ENCODE results near the gene RGS7BP.

RGS7BP gene

DNA sequence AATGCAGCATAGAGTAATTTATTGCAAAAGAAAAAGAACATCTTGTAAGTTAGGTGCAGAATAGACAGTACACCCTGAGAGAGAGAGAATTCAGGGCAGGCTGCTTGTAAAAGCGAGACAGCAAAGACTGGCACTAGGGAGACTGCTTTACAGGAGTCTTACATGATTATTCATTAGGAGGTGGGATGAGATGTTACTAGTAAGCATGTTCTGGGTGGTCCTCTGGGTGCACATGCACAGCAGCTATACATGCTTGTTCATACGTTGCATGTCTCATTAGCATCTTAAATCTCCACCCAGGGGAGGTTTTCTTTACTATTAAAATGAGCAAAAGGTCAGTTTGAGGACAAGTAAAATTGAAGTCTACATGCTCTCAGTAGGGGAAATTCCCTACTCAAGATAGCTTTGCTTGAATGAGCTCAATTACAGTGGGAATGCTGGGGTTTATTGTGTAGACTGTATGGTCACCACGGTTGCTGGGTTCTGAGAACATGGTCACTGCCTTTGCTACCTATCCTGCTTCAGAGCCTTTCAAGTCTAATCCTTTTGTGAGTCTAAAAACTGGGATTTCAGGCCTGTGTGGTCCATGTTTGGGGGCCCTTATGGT lies 60.6 kb downstream of the RGS7BP start:
- no peaks in the 10 kb centered on the region for H3K4me1 ChIP-seq (ENCODE audit: control insufficient read depth, insufficient read depth, low read length)
- no peak overlapping the region for H3K9ac ChIP-seq (ENCODE audit: low read depth, low read length)
- no peak overlapping the region for H3K4me3 ChIP-seq (ENCODE audit: low read length)
- H3K9me3 ChIP-seq (replicated peaks; ENCODE audit: low read length): no peaks in the 10 kb centered on the region
- H3K4me2 ChIP-seq (ENCODE audit: low read length): no peak overlapping the region
- peaks cover 9% of the 10 kb centered on the region for H3K27me3 ChIP-seq (ENCODE audit: control insufficient read depth, insufficient read depth, low read length)
- no peaks in the 10 kb centered on the region for H3K36me3 ChIP-seq (ENCODE audit: insufficient read depth, low read length)

DNA sequence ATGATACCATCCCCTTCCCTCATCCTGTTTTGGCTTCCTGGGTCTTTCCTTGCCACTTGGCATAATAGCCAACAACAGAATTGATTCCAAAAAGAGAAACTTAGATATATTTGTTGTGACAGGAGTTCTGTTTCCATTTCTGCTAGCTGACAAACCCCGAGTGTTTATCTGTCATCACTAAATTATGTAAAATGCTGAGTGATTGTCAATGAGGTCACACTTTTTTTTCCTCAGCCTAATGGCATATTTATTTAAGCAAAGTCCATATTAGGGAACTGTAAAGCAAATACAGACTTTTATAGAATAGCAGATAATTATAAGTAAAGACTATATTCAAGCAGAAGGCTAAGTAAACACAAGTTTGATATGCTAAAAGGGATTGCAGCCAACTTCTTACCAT lies 64.0 kb downstream of the RGS7BP start:
- H3K27me3 ChIP-seq (ENCODE audit: control insufficient read depth, insufficient read depth, low read length): no peaks in the 10 kb centered on the region
- H3K4me1 ChIP-seq (ENCODE audit: control insufficient read depth, insufficient read depth, low read length): no peaks in the 10 kb centered on the region
- H3K9me3 ChIP-seq (replicated peaks; ENCODE audit: low read length): no peaks in the 10 kb centered on the region
- no peak overlapping the region for H3K4me3 ChIP-seq (ENCODE audit: low read length)
- no peaks in the 10 kb centered on the region for H3K36me3 ChIP-seq (ENCODE audit: insufficient read depth, low read length)
- H3K9ac ChIP-seq (ENCODE audit: low read depth, low read length): no peak overlapping the region
- H3K4me2 ChIP-seq (ENCODE audit: low read length): no peak overlapping the region

DNA sequence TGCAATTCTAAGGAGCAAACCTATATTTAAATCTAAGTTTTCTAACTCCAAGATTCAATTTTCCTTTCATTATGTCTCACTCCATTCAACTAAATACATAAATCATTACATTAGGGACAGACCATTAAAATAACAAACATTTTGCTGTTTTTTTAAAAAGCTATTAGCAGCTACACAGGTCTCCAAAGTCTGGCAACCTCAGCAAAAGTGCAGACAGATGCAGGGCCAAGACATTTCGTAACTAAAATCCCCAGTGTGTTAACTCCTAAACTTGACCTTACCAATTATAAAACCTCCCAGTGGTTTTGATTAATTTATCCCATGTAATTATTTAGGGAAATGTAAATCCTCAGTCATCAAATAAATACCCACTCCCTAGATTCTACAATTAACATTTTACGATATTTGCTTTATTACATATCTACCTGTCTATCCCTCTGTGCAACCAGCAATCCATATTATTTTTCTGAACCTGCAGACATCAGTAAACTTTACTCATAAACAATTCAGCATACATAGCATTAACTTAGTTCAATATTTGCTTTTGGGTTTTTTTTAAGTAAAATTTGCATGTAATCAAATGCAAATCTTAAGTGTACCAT lies 64.7 kb downstream of the RGS7BP start:
- H3K4me2 ChIP-seq (ENCODE audit: low read length): no peak overlapping the region
- H3K27me3 ChIP-seq (ENCODE audit: control insufficient read depth, insufficient read depth, low read length): no peaks in the 10 kb centered on the region
- H3K36me3 ChIP-seq (ENCODE audit: insufficient read depth, low read length): no peaks in the 10 kb centered on the region
- no peak overlapping the region for H3K4me3 ChIP-seq (ENCODE audit: low read length)
- no peak overlapping the region for H3K9ac ChIP-seq (ENCODE audit: low read depth, low read length)
- H3K4me1 ChIP-seq (ENCODE audit: control insufficient read depth, insufficient read depth, low read length): no peaks in the 10 kb centered on the region
- no peaks in the 10 kb centered on the region for H3K9me3 ChIP-seq (replicated peaks; ENCODE audit: low read length)

DNA sequence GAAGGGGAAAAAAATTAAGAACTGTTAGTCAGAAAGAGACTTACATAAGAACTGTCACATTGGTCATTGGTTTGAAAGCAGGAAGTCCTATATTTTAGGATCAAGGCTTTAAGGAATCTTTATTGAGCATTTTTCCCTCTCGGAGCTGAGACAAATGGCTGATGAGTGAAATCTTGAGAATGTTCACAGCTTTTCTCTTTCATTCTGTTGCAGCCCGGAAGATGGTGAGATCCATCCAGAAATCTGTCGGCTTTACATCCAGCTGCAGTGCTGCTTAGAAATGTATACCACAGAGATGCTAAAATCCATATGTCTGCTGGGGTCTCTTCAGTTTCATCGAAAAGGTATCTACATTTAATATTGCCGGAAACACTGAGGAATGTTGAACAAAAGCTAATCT lies 69.7 kb downstream of the RGS7BP start:
- Histone ChIP-seq H3K4me2 (ENCODE audit: low read length) (no peak overlapping the region), H3K9ac (ENCODE audit: low read depth, low read length) (no peak overlapping the region), H3K4me1 (ENCODE audit: control insufficient read depth, insufficient read depth, low read length) (no peaks in the 10 kb centered on the region), H3K36me3 (ENCODE audit: insufficient read depth, low read length) (no peaks in the 10 kb centered on the region), H3K4me3 (ENCODE audit: low read length) (no peak overlapping the region), H3K27me3 (ENCODE audit: control insufficient read depth, insufficient read depth, low read length) (no peaks in the 10 kb centered on the region), H3K9me3 (replicated peaks; ENCODE audit: low read length) (no peaks in the 10 kb centered on the region)

DNA sequence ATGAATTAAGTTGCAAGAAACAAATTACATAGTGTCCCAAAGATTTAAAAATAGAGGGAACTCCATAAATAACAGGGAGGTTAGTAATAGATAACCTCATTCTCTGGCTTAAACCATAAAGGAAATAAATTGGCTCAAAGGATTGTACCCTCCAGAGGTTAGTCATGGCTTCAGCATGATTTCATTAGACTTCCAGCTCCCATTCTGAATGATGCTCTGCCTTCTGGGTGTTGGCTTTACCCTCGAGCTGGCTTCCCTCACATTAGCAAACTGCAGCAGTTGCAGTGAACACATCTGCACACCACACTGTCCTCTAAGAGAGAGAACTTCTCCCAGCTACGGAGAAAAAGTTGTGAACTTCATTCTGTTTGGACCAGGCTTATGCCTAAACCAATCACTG lies 70.4 kb downstream of the RGS7BP start:
- Histone ChIP-seq H3K9ac (ENCODE audit: low read depth, low read length) (no peak overlapping the region), H3K36me3 (ENCODE audit: insufficient read depth, low read length) (no peaks in the 10 kb centered on the region), H3K27me3 (ENCODE audit: control insufficient read depth, insufficient read depth, low read length) (no peaks in the 10 kb centered on the region), H3K9me3 (replicated peaks; ENCODE audit: low read length) (no peaks in the 10 kb centered on the region), H3K4me1 (ENCODE audit: control insufficient read depth, insufficient read depth, low read length) (no peaks in the 10 kb centered on the region), H3K4me2 (ENCODE audit: low read length) (no peak overlapping the region), H3K4me3 (ENCODE audit: low read length) (no peak overlapping the region)

DNA sequence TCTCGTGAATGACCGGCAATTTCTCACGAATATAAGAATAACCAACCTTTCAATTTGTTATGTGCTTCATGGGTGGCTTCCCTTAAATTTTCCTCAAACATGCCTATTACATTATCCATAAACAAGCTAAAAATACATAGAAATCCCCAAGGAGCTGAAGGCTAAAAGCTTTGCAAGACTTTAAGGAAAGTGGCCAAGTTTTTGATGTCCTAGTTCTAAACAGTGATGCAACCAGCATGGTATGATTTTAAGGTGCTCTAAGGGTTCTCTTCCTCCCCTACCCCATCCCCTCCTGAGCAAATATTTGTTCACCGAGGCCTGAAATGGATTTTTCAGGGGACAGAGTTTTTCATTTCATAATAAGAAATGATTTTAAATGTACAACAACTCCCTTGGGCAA lies 79.8 kb downstream of the RGS7BP start:
- no peaks in the 10 kb centered on the region for H3K36me3 ChIP-seq (ENCODE audit: insufficient read depth, low read length)
- no peak overlapping the region for H3K9ac ChIP-seq (ENCODE audit: low read depth, low read length)
- peaks cover 27% of the 10 kb centered on the region for H3K27me3 ChIP-seq (ENCODE audit: control insufficient read depth, insufficient read depth, low read length)
- no peak overlapping the region for H3K4me3 ChIP-seq (ENCODE audit: low read length)
- no peak overlapping the region for H3K4me2 ChIP-seq (ENCODE audit: low read length)
- H3K4me1 ChIP-seq (ENCODE audit: control insufficient read depth, insufficient read depth, low read length): no peaks in the 10 kb centered on the region
- H3K9me3 ChIP-seq (replicated peaks; ENCODE audit: low read length): no peaks in the 10 kb centered on the region

DNA sequence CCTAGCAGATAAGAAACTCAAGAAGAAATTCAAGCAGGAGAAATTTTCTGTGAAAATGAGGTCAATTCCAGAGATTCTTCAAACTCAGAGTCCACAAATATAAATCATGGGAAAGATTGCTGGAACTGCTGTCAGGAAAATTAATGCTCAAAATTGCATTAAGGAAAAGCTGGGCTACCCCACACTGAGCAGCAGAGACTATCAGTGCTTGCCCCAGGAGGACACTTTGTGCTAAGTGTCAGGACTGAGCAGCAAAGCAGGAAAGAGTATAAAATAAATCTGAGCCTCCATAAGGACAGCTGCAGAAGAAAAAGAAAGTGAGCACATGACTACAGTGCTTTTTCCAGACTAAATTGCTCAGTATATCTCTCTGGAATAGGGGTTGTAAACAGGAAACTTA lies 81.6 kb downstream of the RGS7BP start:
- no peaks in the 10 kb centered on the region for H3K36me3 ChIP-seq (ENCODE audit: insufficient read depth, low read length)
- H3K9me3 ChIP-seq (replicated peaks; ENCODE audit: low read length): no peaks in the 10 kb centered on the region
- H3K9ac ChIP-seq (ENCODE audit: low read depth, low read length): no peak overlapping the region
- no peak overlapping the region for H3K4me3 ChIP-seq (ENCODE audit: low read length)
- H3K27me3 ChIP-seq (ENCODE audit: control insufficient read depth, insufficient read depth, low read length): peaks cover 22% of the 10 kb centered on the region
- H3K4me1 ChIP-seq (ENCODE audit: control insufficient read depth, insufficient read depth, low read length): no peaks in the 10 kb centered on the region
- H3K4me2 ChIP-seq (ENCODE audit: low read length): no peak overlapping the region

DNA sequence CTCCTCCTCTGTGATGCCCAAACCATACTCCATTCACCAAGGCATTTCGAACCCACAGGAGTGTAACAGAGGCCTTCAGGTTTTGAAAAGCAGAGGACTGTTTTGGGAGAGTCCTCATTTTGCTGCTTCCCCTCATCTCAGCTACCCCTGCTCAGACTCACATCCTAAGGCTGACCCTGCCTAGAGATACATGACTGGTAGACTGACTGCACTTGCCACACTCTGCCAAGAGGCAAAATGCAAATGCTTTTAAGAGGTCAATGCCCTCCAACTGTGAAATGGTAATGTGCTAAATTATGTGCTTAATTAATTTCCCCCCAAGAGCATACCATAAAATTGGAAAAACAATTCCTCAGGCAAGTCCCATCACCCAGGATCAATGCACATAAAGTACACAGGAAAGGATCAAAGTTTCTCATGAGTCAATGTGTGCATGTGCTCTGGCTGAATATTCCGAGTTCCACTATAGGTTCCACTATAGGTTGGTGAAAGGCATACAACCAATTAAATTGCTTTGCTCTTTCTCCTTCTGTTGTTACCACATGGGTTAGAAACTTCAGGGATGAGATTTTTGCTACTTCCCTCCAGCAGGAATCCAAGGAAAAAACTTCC lies 87.0 kb downstream of the RGS7BP start:
- H3K36me3 ChIP-seq (ENCODE audit: insufficient read depth, low read length): no peaks in the 10 kb centered on the region
- no peak overlapping the region for H3K4me3 ChIP-seq (ENCODE audit: low read length)
- H3K9me3 ChIP-seq (replicated peaks; ENCODE audit: low read length): no peaks in the 10 kb centered on the region
- no peaks in the 10 kb centered on the region for H3K4me1 ChIP-seq (ENCODE audit: control insufficient read depth, insufficient read depth, low read length)
- H3K9ac ChIP-seq (ENCODE audit: low read depth, low read length): no peak overlapping the region
- peaks cover 10% of the 10 kb centered on the region for H3K27me3 ChIP-seq (ENCODE audit: control insufficient read depth, insufficient read depth, low read length)
- H3K4me2 ChIP-seq (ENCODE audit: low read length): no peak overlapping the region

DNA sequence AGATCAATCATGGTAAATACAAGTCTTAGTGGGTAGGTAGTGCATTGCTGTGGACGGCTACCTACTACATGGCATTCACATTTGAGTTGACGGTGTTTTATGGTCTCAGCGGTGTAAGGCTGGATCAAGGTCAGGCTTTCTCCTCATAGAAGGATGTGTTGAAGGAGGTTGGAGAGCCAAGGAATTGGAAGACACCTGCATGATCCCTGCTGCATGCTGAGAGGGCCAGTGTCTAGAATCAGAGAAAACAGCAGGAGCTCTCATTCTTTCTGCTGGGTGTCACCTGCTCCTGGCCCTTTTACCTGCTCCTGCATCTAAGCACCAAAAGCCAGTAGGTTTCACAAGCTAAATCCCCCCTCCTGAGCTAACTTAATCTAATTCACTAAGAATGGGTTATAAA lies 88.2 kb downstream of the RGS7BP start:
- no peak overlapping the region for H3K9ac ChIP-seq (ENCODE audit: low read depth, low read length)
- H3K9me3 ChIP-seq (replicated peaks; ENCODE audit: low read length): no peaks in the 10 kb centered on the region
- H3K4me2 ChIP-seq (ENCODE audit: low read length): no peak overlapping the region
- no peaks in the 10 kb centered on the region for H3K36me3 ChIP-seq (ENCODE audit: insufficient read depth, low read length)
- peaks cover 16% of the 10 kb centered on the region for H3K27me3 ChIP-seq (ENCODE audit: control insufficient read depth, insufficient read depth, low read length)
- no peak overlapping the region for H3K4me3 ChIP-seq (ENCODE audit: low read length)
- no peaks in the 10 kb centered on the region for H3K4me1 ChIP-seq (ENCODE audit: control insufficient read depth, insufficient read depth, low read length)

DNA sequence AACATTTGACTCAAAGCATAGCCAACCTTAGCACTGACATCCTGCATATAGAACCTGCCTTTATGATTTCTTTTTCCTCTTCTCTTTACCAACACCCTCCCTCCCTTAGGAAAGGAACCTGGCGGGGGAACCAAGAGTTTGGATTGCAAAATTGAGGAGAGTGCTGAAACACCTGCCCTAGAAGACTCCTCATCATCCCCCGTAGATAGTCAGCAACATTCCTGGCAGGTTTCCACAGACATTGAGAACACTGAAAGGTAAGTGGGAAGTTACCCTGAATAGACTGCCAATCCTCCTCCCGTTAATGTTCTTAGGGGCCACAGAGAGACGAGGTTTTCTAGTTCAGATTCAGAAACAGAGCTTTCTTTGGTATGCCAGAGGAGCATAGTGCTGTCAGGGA lies 88.8 kb downstream of the RGS7BP start:
- H3K9me3 ChIP-seq (replicated peaks; ENCODE audit: low read length): no peaks in the 10 kb centered on the region
- H3K4me1 ChIP-seq (ENCODE audit: control insufficient read depth, insufficient read depth, low read length): no peaks in the 10 kb centered on the region
- H3K9ac ChIP-seq (ENCODE audit: low read depth, low read length): no peak overlapping the region
- H3K4me3 ChIP-seq (ENCODE audit: low read length): no peak overlapping the region
- no peaks in the 10 kb centered on the region for H3K36me3 ChIP-seq (ENCODE audit: insufficient read depth, low read length)
- no peak overlapping the region for H3K4me2 ChIP-seq (ENCODE audit: low read length)
- peaks cover 19% of the 10 kb centered on the region for H3K27me3 ChIP-seq (ENCODE audit: control insufficient read depth, insufficient read depth, low read length)

DNA sequence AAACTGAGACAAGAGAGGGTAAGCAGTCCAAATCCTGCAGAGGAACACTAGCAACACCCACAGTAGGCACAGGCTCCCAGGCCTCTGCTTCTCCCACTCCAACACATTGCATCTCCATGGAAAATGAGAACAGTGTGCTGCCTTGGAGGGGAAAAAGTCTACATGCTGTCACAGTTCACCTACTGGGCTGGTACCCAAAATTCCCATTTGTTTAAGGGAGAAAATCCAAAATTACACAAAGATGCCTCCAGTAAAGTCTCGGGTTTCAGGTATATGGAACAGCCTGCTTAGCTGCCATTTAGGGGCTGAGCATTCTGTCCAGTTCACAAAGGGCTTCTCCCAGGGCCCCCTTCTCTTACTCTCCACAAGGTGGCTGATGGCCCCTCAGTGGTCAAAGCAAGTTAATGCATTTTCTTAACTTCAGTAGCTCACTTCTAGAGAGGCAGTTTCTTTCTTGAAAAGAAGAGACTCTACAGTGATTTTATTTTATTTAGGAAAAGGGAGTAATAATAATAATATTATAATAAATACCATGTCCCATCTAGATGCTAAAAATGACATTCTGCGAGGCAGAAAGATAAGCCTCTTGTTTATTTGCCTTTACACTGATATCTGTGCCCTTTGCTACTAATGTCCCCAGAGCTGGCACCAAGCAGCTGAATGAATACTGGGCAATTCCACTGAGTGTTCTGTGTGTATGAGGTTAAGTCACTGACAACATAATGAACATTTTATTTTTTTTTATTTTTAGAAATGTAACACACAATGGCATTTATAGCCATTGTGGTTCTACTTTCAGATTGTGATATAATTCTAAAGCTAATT lies 89.4 kb downstream of the RGS7BP start:
- Histone ChIP-seq H3K4me3 (ENCODE audit: low read length) (no peak overlapping the region), H3K36me3 (ENCODE audit: insufficient read depth, low read length) (no peaks in the 10 kb centered on the region), H3K27me3 (ENCODE audit: control insufficient read depth, insufficient read depth, low read length) (peaks cover 25% of the 10 kb centered on the region), H3K4me1 (ENCODE audit: control insufficient read depth, insufficient read depth, low read length) (no peaks in the 10 kb centered on the region), H3K9me3 (replicated peaks; ENCODE audit: low read length) (no peaks in the 10 kb centered on the region), H3K9ac (ENCODE audit: low read depth, low read length) (no peak overlapping the region), H3K4me2 (ENCODE audit: low read length) (no peak overlapping the region)
